CD14-positive monocyte (primary cell): Measurements from ENCODE around the gene SLIT3. TPM values are rescaled to one million over a fixed set of nuclear protein-coding genes. Genes with fewer than 3 reads are reported as not detected.

ENCODE experiments used
- DNase-seq, 3 donors: peaks; one replicate each; pipeline ENCODE4 v3.0.0-alpha.2; 2011 to 2022
- H2AFZ ChIP-seq: 2 replicates; pipeline ENCODE4 v1.6.0; 2012; ENCODE audit warnings: mild to moderate bottlenecking, low read depth, low read length, inconsistent platforms; ENCODE audit not compliant: insufficient read depth, poor library complexity, severe bottlenecking
- H3K27ac ChIP-seq, 2 donors: 1 replicate in 1 of 2; 2 replicates in 1 of 2; pipeline ENCODE4 v1.5.1; 2012 to 2013; ENCODE audit warnings: low read length in 2 of 2, control low read depth in 1 of 2, inconsistent platforms in 1 of 2, low read depth in 1 of 2, mild to moderate bottlenecking in 1 of 2
- H3K27me3 ChIP-seq, 2 donors: one replicate each; pipeline versions ENCODE4 v1.6.0 to v1.6.1; 2011 to 2013; ENCODE audit warnings: low read length in 2 of 2; ENCODE audit not compliant: control insufficient read depth in 2 of 2, insufficient read depth in 2 of 2
- H3K36me3 ChIP-seq, 2 donors: replicated peaks in 1 of 2; 1 replicate in 1 of 2; 2 replicates in 1 of 2; pipeline versions ENCODE4 v1.5.1 to v1.6.1; 2012 to 2013; ENCODE audit warnings: low read length in 2 of 2, control low read depth in 1 of 2, inconsistent platforms in 1 of 2, mild to moderate bottlenecking in 1 of 2; ENCODE audit not compliant: insufficient read depth in 2 of 2, control insufficient read depth in 1 of 2
- H3K4me1 ChIP-seq, 2 donors: 1 replicate in 1 of 2; 2 replicates in 1 of 2; pipeline versions ENCODE4 v1.5.1 to v1.6.1; 2012 to 2013; ENCODE audit warnings: low read length in 2 of 2, control low read depth in 1 of 2, inconsistent platforms in 1 of 2, mild to moderate bottlenecking in 1 of 2, moderate library complexity in 1 of 2; ENCODE audit not compliant: insufficient read depth in 2 of 2, control insufficient read depth in 1 of 2
- H3K4me2 ChIP-seq: replicated peaks from 2 replicates; pipeline ENCODE3; 2012; ENCODE audit warnings: low read length, moderate library complexity, mild to moderate bottlenecking; ENCODE audit not compliant: poor library complexity, severe bottlenecking; ENCODE audit errors: extremely low read depth
- H3K4me3 ChIP-seq, 3 experiments: fragments of 200-600 bp in 1 of 3; sonication (generic) in 1 of 3; replicated peaks in 1 of 3; 1 replicate in 2 of 3; 2 replicates in 1 of 3; pipeline ENCODE4 v1.5.1; 2011 to 2013; ENCODE audit warnings: low read length in 3 of 3, mild to moderate bottlenecking in 3 of 3, control low read depth in 2 of 3, low read depth in 2 of 3, inconsistent platforms in 1 of 3, moderate library complexity in 1 of 3
- H3K79me2 ChIP-seq: 2 replicates; pipeline ENCODE4 v1.6.0; 2012; ENCODE audit warnings: mild to moderate bottlenecking, control low read depth, inconsistent platforms, low read length, moderate library complexity; ENCODE audit not compliant: insufficient read depth
- H3K9ac ChIP-seq: 2 replicates; pipeline ENCODE4 v1.6.0; 2017; ENCODE audit warnings: low read length, mild to moderate bottlenecking; ENCODE audit not compliant: insufficient read depth, poor library complexity, severe bottlenecking
- H3K9me3 ChIP-seq, 2 donors: replicated peaks in 1 of 2; 1 replicate in 1 of 2; 2 replicates in 1 of 2; pipeline versions ENCODE4 v1.5.1 to v1.6.1; 2012 to 2013; ENCODE audit warnings: low read length in 2 of 2, control low read depth in 1 of 2; ENCODE audit not compliant: control insufficient read depth in 1 of 2, insufficient read depth in 1 of 2
- H4K20me1 ChIP-seq: 2 replicates; pipeline ENCODE4 v1.6.0; 2012; ENCODE audit warnings: mild to moderate bottlenecking, low read length, control low read depth, moderate library complexity; ENCODE audit not compliant: insufficient read depth
- H3K27ac Mint-ChIP-seq, 7 donors: one replicate each; pipeline ENCODE4 v1.8.0; 2020; ENCODE audit warnings: mild to moderate bottlenecking in 7 of 7, mixed read lengths in 7 of 7, moderate library complexity in 6 of 7, inconsistent platforms in 2 of 7
- H3K27me3 Mint-ChIP-seq, 3 donors: one replicate each; pipeline ENCODE4 v1.8.0; 2021 to 2022; ENCODE audit warnings: low read depth in 3 of 3, mild to moderate bottlenecking in 3 of 3, mixed read lengths in 3 of 3, moderate library complexity in 3 of 3, inconsistent platforms in 1 of 3
- H3K36me3 Mint-ChIP-seq, 2 donors: one replicate each; pipeline ENCODE4 v1.8.0; 2020; ENCODE audit warnings: mixed read lengths in 2 of 2, inconsistent platforms in 1 of 2, mild to moderate bottlenecking in 1 of 2
- H3K4me1 Mint-ChIP-seq: one replicate; pipeline ENCODE4 v1.8.0; 2020; ENCODE audit warnings: mild to moderate bottlenecking, mixed read lengths
- H3K4me3 Mint-ChIP-seq, 2 donors: one replicate each; pipeline ENCODE4 v1.8.0; 2020; ENCODE audit warnings: mild to moderate bottlenecking in 2 of 2, mixed read lengths in 2 of 2, moderate library complexity in 1 of 2
- H3K9me3 Mint-ChIP-seq, 7 donors: one replicate each; pipeline ENCODE4 v1.8.0; 2020 to 2022; ENCODE audit warnings: mixed read lengths in 7 of 7, mild to moderate bottlenecking in 6 of 7, moderate library complexity in 6 of 7, inconsistent platforms in 2 of 7
- CTCF ChIP-seq: fragments of 200-600 bp; IDR thresholded peaks from one replicate; pipeline ENCODE4 v1.8.0; 2022; ENCODE audit warnings: antibody characterized with exemption, mild to moderate bottlenecking
- WGBS: methylation state at CpG from one replicate; pipeline ENCODE4 v1.1.5; 2013; ENCODE audit warnings: missing lambda C conversion rate; ENCODE audit not compliant: insufficient coverage; 5-methylcytosine and 5-hydroxymethylcytosine counted together
- intact Hi-C, 2 donors: fragments of 100-400 bp; cut with micrococcal nuclease; formaldehyde crosslinking; loops; one replicate each; pipeline versions ENCODE4 v1.15.0 to v1.15.1; 2023
- polyA plus RNA-seq, 3 donors: library from polyadenylated mRNA; depleted of rRNA in 1 of 3; unstranded in 2 of 3; stranded (reverse) in 1 of 3; fragments of 300-500 nt in 2 of 3; fragments of >200 nt in 1 of 3; fragmentation: Illumina TruSeq in 2 of 3; gene quantifications; 1 replicate in 2 of 3; 2 replicates in 1 of 3; pipeline ENCODE4 v1.2.3, GENCODE V29; 2012 to 2021

The SLIT3 gene
- polyA plus RNA-seq, 3 donors = not detected

GRCh38 chr5:168887931-168888330 lies 413.0 kb downstream of the SLIT3 start:
- Mint-ChIP-seq H3K9me3 (no peaks in the 10 kb centered on the region), H3K4me1 (no peaks in the 10 kb centered on the region), H3K27me3 (peaks cover 0 to 5% (median 0%) of the 10 kb centered on the region in 3 donors), H3K27ac (no peak overlapping the region), H3K36me3 (no peaks in the 10 kb centered on the region), H3K4me3 (no peak overlapping the region)
- WGBS = 100% methylated on average over 3 of the region's 3 CpGs
- Histone ChIP-seq H3K27me3 (no peaks in the 10 kb centered on the region), H3K9ac (no peak overlapping the region), H3K9me3 (no peaks in the 10 kb centered on the region), H3K4me2 (no peak overlapping the region), H3K27ac (no peak overlapping the region), H3K4me1 (no peaks in the 10 kb centered on the region), H3K79me2 (no peaks in the 10 kb centered on the region), H3K36me3 (no peaks in the 10 kb centered on the region), H3K4me3 (no peak overlapping the region), H2AFZ (no peak overlapping the region), H4K20me1 (no peaks in the 10 kb centered on the region)
- no peak for TF ChIP-seq CTCF
- DNase-seq = no peak
- intact Hi-C loops = no loop called here

- H3K27ac Mint-ChIP-seq = no peak overlapping the region
- Histone ChIP-seq H2AFZ (no peak overlapping the region), H3K27ac (no peak overlapping the region), H3K4me2 (no peak overlapping the region), H3K9me3 (no peaks in the 10 kb centered on the region), H3K79me2 (no peaks in the 10 kb centered on the region), H3K9ac (no peak overlapping the region), H3K4me3 (no peak overlapping the region), H3K4me1 (no peaks in the 10 kb centered on the region), H3K27me3 (no peaks in the 10 kb centered on the region), H3K36me3 (no peaks in the 10 kb centered on the region), H4K20me1 (no peaks in the 10 kb centered on the region)
- no peaks in the 10 kb centered on the region for H3K4me1 Mint-ChIP-seq
- H3K4me3 Mint-ChIP-seq = no peak overlapping the region
- H3K36me3 Mint-ChIP-seq = no peaks in the 10 kb centered on the region
- no peak for DNase-seq
- WGBS = 50% methylated on average over 2 of the region's 9 CpGs
- H3K9me3 Mint-ChIP-seq = no peaks in the 10 kb centered on the region
- intact Hi-C loops = no loop called here
- H3K27me3 Mint-ChIP-seq = peaks cover 0 to 5% (median 0%) of the 10 kb centered on the region in 3 donors
- TF ChIP-seq CTCF = no peak
Measured at GRCh38 chr5:168886157-168886556, 414.8 kb downstream of the SLIT3 start.
